Epithelial cell of proximal tubule (primary cell): ENCODE measurements around the gene KCMF1. TPM values are rescaled to one million over a fixed set of nuclear protein-coding genes. Genes with fewer than 3 reads are reported as not detected.

ENCODE experiments used
- DNase-seq: peaks from one replicate; pipeline ENCODE4 v3.0.0-alpha.2; 2011; ENCODE audit warnings: low read depth
- H3K4me3 ChIP-seq: 2 replicates; pipeline ENCODE4 v1.5.1; 2011; ENCODE audit warnings: low read depth, mild to moderate bottlenecking, low read length
- CTCF ChIP-seq: conservative IDR thresholded peaks from 2 replicates; pipeline ENCODE4 v1.5.1; 2012; ENCODE audit warnings: low read depth, mild to moderate bottlenecking, low read length
- total RNA-seq: library from RNA; depleted of rRNA; stranded (reverse); fragments of >200 nt; gene quantifications from 2 replicates; pipeline ENCODE4 v1.2.3, GENCODE V29; 2015

The KCMF1 gene
- total RNA-seq, 1 donor from 2014 or later, result 43.0 TPM

GRCh38 chr2:85091838-85092237 lies 120.9 kb downstream of the KCMF1 start:
- no peak for DNase-seq
- TF ChIP-seq CTCF, result no peak
- H3K4me3 ChIP-seq, result no peak overlapping the region

GRCh38 chr2:85095094-85095493 lies 124.1 kb downstream of the KCMF1 start:
- TF ChIP-seq CTCF, result no peak
- H3K4me3 ChIP-seq, result no peak overlapping the region
- no peak for DNase-seq

- no peak for TF ChIP-seq CTCF
- no peak overlapping the region for H3K4me3 ChIP-seq
- no peak for DNase-seq
Observed at GRCh38 chr2:85096616-85097015, 125.7 kb downstream of the KCMF1 start.

GRCh38 chr2:85104228-85104627 lies 133.3 kb downstream of the KCMF1 start:
- no peak for TF ChIP-seq CTCF
- no peak for DNase-seq
- no peak overlapping the region for H3K4me3 ChIP-seq

GRCh38 chr2:85106489-85107180 lies 135.7 kb downstream of the KCMF1 start:
- no peak for DNase-seq
- no peak for TF ChIP-seq CTCF

More at GRCh38 chr2:85106489-85107180, 135.7 kb downstream of the KCMF1 start:
- H3K4me3 ChIP-seq, result no peak overlapping the region

Other genes starting within 250 kb of the KCMF1 start
- 0.58 and 1.5 TPM in 2 replicates for gene TRABD2A, start 90.1 kb upstream of the KCMF1 start, total RNA-seq
- 9,817 and 15,030 TPM in 2 replicates for gene TMSB10, start 65.5 kb upstream of the KCMF1 start, total RNA-seq
- gene TCF7L1, start 162.2 kb downstream of the KCMF1 start, total RNA-seq, result 1.1 and 1.4 TPM in 2 replicates